Limb (tissue), 2 donors: ENCODE results near the gene CCDC154.

Experiments used
- DNase-seq, 2 donors: peaks; one replicate each; pipeline ENCODE4 v3.0.0-alpha.2; 2016; ENCODE audit errors: extremely low spot score in 2 of 2

CCDC154 gene

GRCh38 chr16:1393613-1394176, 50.7 kb downstream of the CCDC154 start:
- DNase-seq = no peak

GRCh38 chr16:1392826-1393225, 51.5 kb downstream of the CCDC154 start:
- no peak for DNase-seq

GRCh38 chr16:1390239-1390779, 54.0 kb downstream of the CCDC154 start:
- DNase-seq = no peak

- no peak for DNase-seq
These were observed 54.6 kb downstream of the CCDC154 start for GRCh38 chr16:1389762-1390161.

GRCh38 chr16:1387331-1387730, 57.0 kb downstream of the CCDC154 start:
- no peak for DNase-seq

- DNase-seq = no peak
These were observed 59.1 kb downstream of the CCDC154 start for GRCh38 chr16:1385232-1385631.
